ENCODE data around the gene NACC2. TPM values are rescaled to one million over a fixed set of nuclear protein-coding genes. Genes with fewer than 3 reads are reported as not detected.

NACC2 gene
- polyA plus RNA-seq, 1 donor (not counting 4 experiments of a cell fraction or from before 2014, with no cell fraction given) = 4.6 TPM

DNA sequence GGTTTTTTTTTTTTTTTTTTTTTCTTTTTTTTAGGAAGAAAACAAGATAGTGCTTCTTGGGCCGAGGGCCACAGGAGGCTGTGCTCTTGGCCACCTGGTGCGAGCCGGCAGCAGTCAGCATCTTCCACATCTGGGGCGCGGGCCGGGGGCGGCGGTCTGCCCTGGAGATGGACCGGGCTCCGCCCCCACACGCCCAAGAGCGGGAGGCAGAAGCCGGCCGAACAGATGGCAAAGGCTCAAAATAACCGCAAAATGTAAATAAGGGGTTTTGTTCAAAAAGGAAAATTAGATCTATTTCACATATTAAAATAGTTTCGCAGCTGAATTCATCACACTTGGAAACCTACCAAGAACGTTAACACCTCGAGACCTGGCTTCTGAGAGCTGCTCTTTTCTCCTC lies 82.4 kb downstream of the NACC2 start:
- Histone ChIP-seq H3K9me1 (ENCODE audit: control insufficient read depth, extremely low read depth, insufficient read depth, low read length) (no peaks in the 10 kb centered on the region), H3K79me2 (ENCODE audit: control insufficient read depth, insufficient read depth, low read length) (peaks cover 11% of the 10 kb centered on the region), H3K4me2 (ENCODE audit: control insufficient read depth, extremely low read depth, insufficient read depth, low read depth, low read length) (no peak overlapping the region), H3K4me1 (ENCODE audit: control insufficient read depth, extremely low read depth, insufficient read depth, low read length) (no peaks in the 10 kb centered on the region), H3K27ac (ENCODE audit: control insufficient read depth, insufficient read depth, low read length) (no peak overlapping the region), H3K9me3 (ENCODE audit: control insufficient read depth, low read depth, low read length) (no peaks in the 10 kb centered on the region), H3K4me3 (ENCODE audit: control insufficient read depth in 2 of 3, extremely low read depth in 1 of 3, insufficient read depth in 2 of 3, low read depth in 1 of 3, low read length in 3 of 3) (no peak overlapping the region), H2AFZ (ENCODE audit: control insufficient read depth, low read length) (no peak overlapping the region), H4K20me1 (ENCODE audit: control insufficient read depth, extremely low read depth, insufficient read depth, low read length) (no peaks in the 10 kb centered on the region), H3K36me3 (ENCODE audit: control insufficient read depth in 2 of 2, extremely low read depth in 1 of 2, insufficient read depth in 2 of 2, low read length in 2 of 2) (peaks cover 13 to 24% of the 10 kb centered on the region in 2 experiments), H3K9ac (ENCODE audit: control insufficient read depth, extremely low read depth, insufficient read depth, low read length) (no peak overlapping the region), H3K27me3 (ENCODE audit: control insufficient read depth, extremely low read depth, insufficient read depth, low read length) (no peaks in the 10 kb centered on the region)
- FAIRE-seq (no peak), DNase-seq (ENCODE audit: low read depth, low spot score) (no peak)
- dilution Hi-C loops (cut with MboI; ENCODE audit: extremely low pct_ligation_motif_present, low sequenced_read_pairs) = no loop called here
- TF ChIP-seq EZH2 (IDR thresholded peaks at IDR 0.05; ENCODE audit: low read length) = no peak
- TF ChIP-seq, protein P1, sequence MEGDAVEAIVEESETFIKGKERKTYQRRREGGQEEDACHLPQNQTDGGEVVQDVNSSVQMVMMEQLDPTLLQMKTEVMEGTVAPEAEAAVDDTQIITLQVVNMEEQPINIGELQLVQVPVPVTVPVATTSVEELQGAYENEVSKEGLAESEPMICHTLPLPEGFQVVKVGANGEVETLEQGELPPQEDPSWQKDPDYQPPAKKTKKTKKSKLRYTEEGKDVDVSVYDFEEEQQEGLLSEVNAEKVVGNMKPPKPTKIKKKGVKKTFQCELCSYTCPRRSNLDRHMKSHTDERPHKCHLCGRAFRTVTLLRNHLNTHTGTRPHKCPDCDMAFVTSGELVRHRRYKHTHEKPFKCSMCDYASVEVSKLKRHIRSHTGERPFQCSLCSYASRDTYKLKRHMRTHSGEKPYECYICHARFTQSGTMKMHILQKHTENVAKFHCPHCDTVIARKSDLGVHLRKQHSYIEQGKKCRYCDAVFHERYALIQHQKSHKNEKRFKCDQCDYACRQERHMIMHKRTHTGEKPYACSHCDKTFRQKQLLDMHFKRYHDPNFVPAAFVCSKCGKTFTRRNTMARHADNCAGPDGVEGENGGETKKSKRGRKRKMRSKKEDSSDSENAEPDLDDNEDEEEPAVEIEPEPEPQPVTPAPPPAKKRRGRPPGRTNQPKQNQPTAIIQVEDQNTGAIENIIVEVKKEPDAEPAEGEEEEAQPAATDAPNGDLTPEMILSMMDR (optimal IDR thresholded peaks at IDR 0.05 in 1 of 3, IDR thresholded peaks at IDR 0.05 in 1 of 3, conservative IDR thresholded peaks at IDR 0.05 in 1 of 3; ENCODE audit: extremely low read depth in 1 of 3, insufficient read depth in 2 of 3, low read length in 3 of 3) = no peak

DNA sequence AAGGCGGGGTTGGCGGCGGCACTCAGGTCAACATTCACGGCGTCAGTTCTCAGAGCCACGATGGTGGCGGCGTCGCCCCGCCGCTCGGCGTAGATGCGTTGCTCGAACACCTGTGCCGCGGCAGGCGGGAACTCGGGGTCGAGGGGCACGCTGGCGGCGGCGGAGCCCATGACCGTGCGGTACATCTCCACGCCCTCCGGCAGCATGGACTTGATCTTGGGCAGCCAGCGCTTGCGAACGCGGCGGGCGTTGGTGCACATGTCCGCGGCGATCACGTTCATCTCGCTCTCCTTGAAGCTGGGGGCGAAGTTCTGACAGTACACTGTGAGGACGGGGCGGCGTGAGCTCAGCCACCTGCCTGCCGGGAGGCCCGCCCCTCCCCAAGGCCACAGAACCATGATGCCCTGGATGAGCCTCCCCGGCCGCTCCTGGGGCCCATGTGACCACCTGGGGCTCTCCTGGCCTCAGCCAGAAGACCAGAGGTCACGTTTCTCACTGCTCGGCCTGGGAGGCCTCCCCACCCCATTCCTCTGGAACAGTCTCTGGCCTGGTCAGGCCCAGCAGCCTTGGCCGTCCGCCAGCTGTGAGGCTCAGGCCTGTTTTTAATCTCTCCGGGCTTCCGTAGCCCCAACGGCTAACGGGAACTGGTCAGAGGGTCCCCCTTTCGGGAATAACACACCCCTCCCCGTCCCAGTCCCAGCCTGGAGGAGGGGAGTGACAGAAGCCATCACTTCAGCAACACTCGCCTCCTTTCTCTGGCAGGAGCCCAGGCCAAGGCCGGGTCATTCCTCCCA lies 83.2 kb downstream of the NACC2 start:
- H3K4me2 ChIP-seq (ENCODE audit: control insufficient read depth, extremely low read depth, insufficient read depth, low read depth, low read length) = no peak overlapping the region
- no peak overlapping the region for H2AFZ ChIP-seq (ENCODE audit: control insufficient read depth, low read length)
- TF ChIP-seq, protein P1 (optimal IDR thresholded peaks at IDR 0.05 in 1 of 3, IDR thresholded peaks at IDR 0.05 in 1 of 3, conservative IDR thresholded peaks at IDR 0.05 in 1 of 3; ENCODE audit: extremely low read depth in 1 of 3, insufficient read depth in 2 of 3, low read length in 3 of 3) = no peak
- TF ChIP-seq EZH2 (IDR thresholded peaks at IDR 0.05; ENCODE audit: low read length) = no peak
- H3K9me3 ChIP-seq (ENCODE audit: control insufficient read depth, low read depth, low read length) = no peaks in the 10 kb centered on the region
- FAIRE-seq = no peak
- dilution Hi-C loops (cut with MboI; ENCODE audit: extremely low pct_ligation_motif_present, low sequenced_read_pairs) = no loop called here
- H3K9ac ChIP-seq (ENCODE audit: control insufficient read depth, extremely low read depth, insufficient read depth, low read length) = no peak overlapping the region
- H3K4me1 ChIP-seq (ENCODE audit: control insufficient read depth, extremely low read depth, insufficient read depth, low read length) = no peaks in the 10 kb centered on the region
- peaks cover 13 to 26% of the 10 kb centered on the region in 2 experiments for H3K36me3 ChIP-seq (ENCODE audit: control insufficient read depth in 2 of 2, extremely low read depth in 1 of 2, insufficient read depth in 2 of 2, low read length in 2 of 2)
- no peaks in the 10 kb centered on the region for H3K9me1 ChIP-seq (ENCODE audit: control insufficient read depth, extremely low read depth, insufficient read depth, low read length)
- peaks cover 8% of the 10 kb centered on the region for H3K79me2 ChIP-seq (ENCODE audit: control insufficient read depth, insufficient read depth, low read length)
- DNase-seq (ENCODE audit: low read depth, low spot score) = no peak
- H4K20me1 ChIP-seq (ENCODE audit: control insufficient read depth, extremely low read depth, insufficient read depth, low read length) = no peaks in the 10 kb centered on the region
- H3K4me3 ChIP-seq (ENCODE audit: control insufficient read depth in 2 of 3, extremely low read depth in 1 of 3, insufficient read depth in 2 of 3, low read depth in 1 of 3, low read length in 3 of 3) = no peak overlapping the region
- H3K27me3 ChIP-seq (ENCODE audit: control insufficient read depth, extremely low read depth, insufficient read depth, low read length) = no peaks in the 10 kb centered on the region
- H3K27ac ChIP-seq (ENCODE audit: control insufficient read depth, insufficient read depth, low read length) = no peak overlapping the region
